ENCODE measurements around the gene CGB3.
"Not testable (repeated sequence)": the region's sequence is repeated elsewhere in the genome, so short reads cannot be mapped to it uniquely, and the experiment has no call there.

- TF ChIP-seq, protein P1, sequence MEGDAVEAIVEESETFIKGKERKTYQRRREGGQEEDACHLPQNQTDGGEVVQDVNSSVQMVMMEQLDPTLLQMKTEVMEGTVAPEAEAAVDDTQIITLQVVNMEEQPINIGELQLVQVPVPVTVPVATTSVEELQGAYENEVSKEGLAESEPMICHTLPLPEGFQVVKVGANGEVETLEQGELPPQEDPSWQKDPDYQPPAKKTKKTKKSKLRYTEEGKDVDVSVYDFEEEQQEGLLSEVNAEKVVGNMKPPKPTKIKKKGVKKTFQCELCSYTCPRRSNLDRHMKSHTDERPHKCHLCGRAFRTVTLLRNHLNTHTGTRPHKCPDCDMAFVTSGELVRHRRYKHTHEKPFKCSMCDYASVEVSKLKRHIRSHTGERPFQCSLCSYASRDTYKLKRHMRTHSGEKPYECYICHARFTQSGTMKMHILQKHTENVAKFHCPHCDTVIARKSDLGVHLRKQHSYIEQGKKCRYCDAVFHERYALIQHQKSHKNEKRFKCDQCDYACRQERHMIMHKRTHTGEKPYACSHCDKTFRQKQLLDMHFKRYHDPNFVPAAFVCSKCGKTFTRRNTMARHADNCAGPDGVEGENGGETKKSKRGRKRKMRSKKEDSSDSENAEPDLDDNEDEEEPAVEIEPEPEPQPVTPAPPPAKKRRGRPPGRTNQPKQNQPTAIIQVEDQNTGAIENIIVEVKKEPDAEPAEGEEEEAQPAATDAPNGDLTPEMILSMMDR (IDR thresholded peaks at IDR 0.05) = not testable (repeated sequence)
- not testable (repeated sequence) for TF ChIP-seq POLR2A (IDR thresholded peaks at IDR 0.05)
These were observed 1.5 kb upstream of the CGB3 start for GRCh38 chr19:49025599-49025998.
